HepG2 (cell line): Measurements from ENCODE around the gene STC2. TPM values are rescaled to one million over a fixed set of nuclear protein-coding genes. Genes with fewer than 3 reads are reported as not detected.

Experiments
- ADNP ChIP-seq: sonication (generic); formaldehyde crosslinking; IDR thresholded peaks from 2 replicates; pipeline ENCODE4 v1.4.0; 2020; ENCODE audit warnings: missing genetic modification reagents
- ARNT2 ChIP-seq: sonication (generic); formaldehyde crosslinking; IDR thresholded peaks from 2 replicates; pipeline ENCODE4 v1.8.0; 2022; ENCODE audit warnings: mild to moderate bottlenecking, low read depth, missing genetic modification reagents, moderate library complexity
- BRD4 ChIP-seq: sonication (generic); formaldehyde crosslinking; IDR thresholded peaks from 2 replicates; pipeline ENCODE4 v1.4.0; 2020; ENCODE audit warnings: missing genetic modification reagents
- CHD4 ChIP-seq: fragments of 200-600 bp; sonication (generic); IDR thresholded peaks from 2 replicates; pipeline ENCODE4 v1.7.0; 2017; ENCODE audit warnings: mild to moderate bottlenecking, low read length, borderline replicate concordance
- E2F2 ChIP-seq: sonication (generic); formaldehyde crosslinking; IDR thresholded peaks from 2 replicates; pipeline ENCODE4 v1.4.0; 2020; ENCODE audit warnings: missing genetic modification reagents, borderline replicate concordance
- GABPB1 ChIP-seq: IDR thresholded peaks from 2 replicates; pipeline ENCODE4 v1.6.1; 2016; ENCODE audit warnings: mild to moderate bottlenecking, missing genetic modification reagents, moderate library complexity, missing compliant biosample characterization
- HNF4A ChIP-seq: sonication (generic); formaldehyde crosslinking; IDR thresholded peaks from 2 replicates; pipeline ENCODE4 v1.4.0; 2020; ENCODE audit warnings: missing genetic modification reagents
- HNRNPL ChIP-seq: fragments of 200-400 bp; formaldehyde crosslinking; IDR thresholded peaks from 2 replicates; pipeline ENCODE4 v1.6.1; 2017; ENCODE audit warnings: mild to moderate bottlenecking, low read depth, low read length
- HOXA3 ChIP-seq: sonication (generic); formaldehyde crosslinking; IDR thresholded peaks from 2 replicates; pipeline ENCODE4 v1.5.0; 2020; ENCODE audit warnings: missing genetic modification reagents
- HOXD1 ChIP-seq: sonication (generic); formaldehyde crosslinking; IDR thresholded peaks from 2 replicates; pipeline ENCODE4 v1.5.0; 2020; ENCODE audit warnings: missing genetic modification reagents
- IRX3 ChIP-seq: sonication (generic); formaldehyde crosslinking; IDR thresholded peaks from 2 replicates; pipeline ENCODE4 v1.8.1; 2023; ENCODE audit warnings: mild to moderate bottlenecking, low read depth, missing genetic modification reagents, borderline replicate concordance
- MBD4 ChIP-seq: IDR thresholded peaks from 2 replicates; pipeline ENCODE4 v1.6.1; 2012; ENCODE audit warnings: low read length, inconsistent platforms, borderline replicate concordance
- NFIB ChIP-seq: sonication (generic); formaldehyde crosslinking; IDR thresholded peaks from 2 replicates; pipeline ENCODE4 v1.9.0; 2021; ENCODE audit warnings: missing genetic modification reagents, mild to moderate bottlenecking, borderline replicate concordance
- PLRG1 ChIP-seq: fragments of 450-650 bp; conservative IDR thresholded peaks from 2 replicates; pipeline ENCODE4 v1.6.1; 2016
- POGK ChIP-seq: sonication (generic); formaldehyde crosslinking; conservative IDR thresholded peaks from 2 replicates; pipeline ENCODE4 v1.8.0; 2022; ENCODE audit warnings: mild to moderate bottlenecking, moderate library complexity, missing genetic modification reagents
- SIX4 ChIP-seq: sonication (generic); formaldehyde crosslinking; IDR thresholded peaks from 2 replicates; pipeline ENCODE4 v1.4.0; 2020; ENCODE audit warnings: missing genetic modification reagents
- TOE1 ChIP-seq: sonication (generic); formaldehyde crosslinking; IDR thresholded peaks from 2 replicates; pipeline ENCODE4 v1.4.0; 2020; ENCODE audit warnings: mild to moderate bottlenecking, missing genetic modification reagents
- U2AF1 ChIP-seq: fragments of 200-400 bp; formaldehyde crosslinking; optimal IDR thresholded peaks from 2 replicates; pipeline ENCODE3; 2017; ENCODE audit warnings: mild to moderate bottlenecking, low read depth, low read length
- ZFX ChIP-seq: sonication (generic); formaldehyde crosslinking; IDR thresholded peaks from 2 replicates; pipeline ENCODE4 v1.4.0; 2020; ENCODE audit warnings: mild to moderate bottlenecking, low read depth, missing genetic modification reagents, moderate library complexity
- ZNF3 ChIP-seq: IDR thresholded peaks from 2 replicates; pipeline ENCODE4 v1.7.0; 2017; ENCODE audit warnings: inconsistent platforms
- ZNF468 ChIP-seq: sonication (generic); formaldehyde crosslinking; IDR thresholded peaks from 2 replicates; pipeline ENCODE4 v1.8.0; 2022; ENCODE audit warnings: mild to moderate bottlenecking, moderate library complexity, missing genetic modification reagents
- ZNF547 ChIP-seq: sonication (generic); formaldehyde crosslinking; IDR thresholded peaks from 2 replicates; pipeline ENCODE4 v1.5.1; 2020; ENCODE audit warnings: mild to moderate bottlenecking, missing genetic modification reagents
- ZNF563 ChIP-seq: sonication (generic); formaldehyde crosslinking; IDR thresholded peaks from 2 replicates; pipeline ENCODE4 v1.8.0; 2022; ENCODE audit warnings: mild to moderate bottlenecking, moderate library complexity, missing genetic modification reagents
- ZNF564 ChIP-seq: sonication (generic); formaldehyde crosslinking; IDR thresholded peaks from 2 replicates; pipeline ENCODE4 v1.8.1; 2023; ENCODE audit warnings: mild to moderate bottlenecking, missing genetic modification reagents
- ZNF577 ChIP-seq: sonication (generic); formaldehyde crosslinking; IDR thresholded peaks from 2 replicates; pipeline ENCODE4 v1.4.0; 2020; ENCODE audit warnings: mild to moderate bottlenecking, low read depth, missing genetic modification reagents, borderline replicate concordance
- ZNF878 ChIP-seq: sonication (generic); formaldehyde crosslinking; IDR thresholded peaks from 2 replicates; pipeline ENCODE4 v1.8.1; 2023; ENCODE audit warnings: mild to moderate bottlenecking, missing genetic modification reagents, moderate library complexity
- polyA plus RNA-seq, 8 experiments: library from polyadenylated mRNA; depleted of rRNA in 3 of 8; stranded (reverse) in 7 of 8; unstranded in 1 of 8; fragments of >200 nt; fragmentation: Illumina TruSeq in 4 of 8; extraction: Trizol in 4 of 8; gene quantifications; 2 replicates each; pipeline versions ENCODE4 v1.2.1 to v1.2.3, GENCODE V29; 2011 to 2016; ENCODE audit warnings: low read depth in 4 of 8, missing spikeins in 1 of 8, mixed read lengths in 1 of 8; ENCODE audit not compliant: insufficient read depth in 1 of 8
- total RNA-seq, 5 experiments: library from RNA; depleted of rRNA; stranded (reverse); fragments of >200 nt; fragmentation: Illumina TruSeq; extraction: Trizol; gene quantifications; 2 replicates each; pipeline ENCODE4 v1.2.3, GENCODE V29; 2016; ENCODE audit warnings: low read depth in 1 of 5
- TF ChIP-seq, protein P1 (sequence below): sonication (generic); formaldehyde crosslinking; IDR thresholded peaks from 2 replicates; pipeline ENCODE4 v1.5.0; 2020; ENCODE audit warnings: missing genetic modification reagents, mild to moderate bottlenecking, borderline replicate concordance

Gene STC2
- total and polyA plus RNA-seq, 2 of the 13 experiments (the other 11 are each of a cell fraction or from before 2014, with no cell fraction given), result 27.1 to 69.2 TPM

GRCh38 chr5:173329491-173330337 lies 1.5 kb upstream of the STC2 start (continued):
- TF ChIP-seq, protein P1, sequence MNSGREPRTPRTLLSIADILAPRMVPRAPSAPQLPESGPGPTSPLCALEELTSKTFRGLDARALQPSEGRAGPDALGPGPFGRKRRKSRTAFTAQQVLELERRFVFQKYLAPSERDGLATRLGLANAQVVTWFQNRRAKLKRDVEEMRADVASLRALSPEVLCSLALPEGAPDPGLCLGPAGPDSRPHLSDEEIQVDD, result no peak
- TF ChIP-seq MBD4, result no peak
- peak; percentile 64; the same call in 1 of the 2 replicates for TF ChIP-seq ZNF564
- peak; percentile 79 for TF ChIP-seq ZNF563 (CRISPR knock-in tag)
- 0 out of 2 replicates have a peak, but pooled peaks have one; percentile 42 for TF ChIP-seq HNRNPL
- no peak for TF ChIP-seq ZNF577 (CRISPR knock-in tag)
- TF ChIP-seq ZNF878 (CRISPR knock-in tag), result 0 out of 2 replicates have a peak, but pooled peaks have one; percentile 44
- no peak for TF ChIP-seq PLRG1
- no peak for TF ChIP-seq ADNP (CRISPR knock-in tag)
- TF ChIP-seq ZNF468 (CRISPR knock-in tag), result no peak
- TF ChIP-seq CHD4, result 0 out of 2 replicates have a peak, but pooled peaks have one; percentile 55
- peak; percentile 36; the same call in 1 of the 2 replicates for TF ChIP-seq HNF4A (CRISPR knock-in tag)
- no peak for TF ChIP-seq HOXD1 (CRISPR knock-in tag)
- TF ChIP-seq NFIB, result no peak
- TF ChIP-seq HOXA3 (CRISPR knock-in tag), result peak; percentile 70
- no peak; the same call in 1 of the 2 replicates for TF ChIP-seq POGK (CRISPR knock-in tag)
- peak; percentile 76; the same call in 1 of the 2 replicates for TF ChIP-seq ARNT2 (CRISPR knock-in tag)
- TF ChIP-seq IRX3, result no peak
- TF ChIP-seq U2AF1, result no peak
- TF ChIP-seq TOE1, result no peak
- peak; percentile 67; the same call in 1 of the 2 replicates for TF ChIP-seq ZNF547 (CRISPR knock-in tag)
- peak; percentile 81 for TF ChIP-seq GABPB1 (CRISPR knock-in tag)
- no peak for TF ChIP-seq E2F2 (CRISPR knock-in tag)
- TF ChIP-seq BRD4 (CRISPR knock-in tag), result no peak; the same call in 1 of the 2 replicates
- no peak for TF ChIP-seq SIX4 (CRISPR knock-in tag)
- no peak for TF ChIP-seq ZFX (CRISPR knock-in tag)
- no peak for TF ChIP-seq ZNF3 (CRISPR knock-in tag)
